Hepatocyte (in vitro differentiated cells): Measurements from ENCODE around the gene ANKAR.

ENCODE experiments used
- CTCF ChIP-seq: fragments of 200-600 bp; sonication (generic); IDR thresholded peaks from 2 replicates; pipeline ENCODE4 v1.5.1; 2016; ENCODE audit warnings: antibody characterized with exemption, mild to moderate bottlenecking; ENCODE audit not compliant: poor library complexity
- EZH2 ChIP-seq: fragments of 200-600 bp; sonication (generic); IDR thresholded peaks from 2 replicates; pipeline ENCODE4 v1.6.1; 2016; ENCODE audit warnings: antibody characterized with exemption, mild to moderate bottlenecking, borderline replicate concordance
- EZH2phosphoT487 ChIP-seq: fragments of 200-600 bp; sonication (generic); IDR thresholded peaks from one replicate; pipeline ENCODE4 v1.6.1; 2018; ENCODE audit warnings: antibody characterized with exemption, mild to moderate bottlenecking, low read depth, moderate library complexity; ENCODE audit not compliant: unreplicated experiment, severe bottlenecking

GRCh38 chr2:189674374-189675112, at the start of gene ANKAR:
- TF ChIP-seq CTCF: peak; percentile 82
- no peak for TF ChIP-seq EZH2
- TF ChIP-seq EZH2phosphoT487: no peak
